OCI-LY7 (cell line): ENCODE measurements around the gene SLC26A3. TPM values are rescaled to one million over a fixed set of nuclear protein-coding genes. Genes with fewer than 3 reads are reported as not detected.

Source experiments
- BruUV-seq: library from RNA; stranded (reverse); fragments of 400-500 nt; replicated peaks from 2 replicates; lab custom pipeline; 2021; lab: Mats Ljungman, UMichigan
- CTCF ChIA-PET: fragments of 300-600 bp; sonication (Branson Sonifier 250); formaldehyde crosslinking; loops from one replicate; lab custom pipeline; 2022; ENCODE audit warnings: antibody characterized with exemption; ENCODE audit not compliant: unreplicated experiment; lab: Charles Lee
- POLR2A ChIA-PET: fragments of 300-600 bp; sonication (Branson Sonifier 250); formaldehyde crosslinking; loops from one replicate; lab custom pipeline; 2022; ENCODE audit warnings: antibody characterized with exemption; lab: Charles Lee
- DNase-seq: peaks from one replicate; pipeline ENCODE4 v3.0.0-alpha.2; 2015; ENCODE audit warnings: low spot score
- H2AFZ ChIP-seq: fragments of 200-600 bp; sonication (generic), shearing (Covaris generic); 2 replicates; pipeline ENCODE4 v1.6.1; 2014; ENCODE audit warnings: mild to moderate bottlenecking, antibody characterized with exemption, low read length, moderate library complexity
- H3K27ac ChIP-seq: fragments of 200-600 bp; sonication (generic); 2 replicates; pipeline ENCODE4 v1.5.1; 2014; ENCODE audit warnings: mixed run types, low read depth, mild to moderate bottlenecking, moderate library complexity, low read length, inconsistent platforms; ENCODE audit not compliant: poor library complexity, severe bottlenecking
- H3K36me3 ChIP-seq: fragments of 200-600 bp; sonication (generic); 2 replicates; pipeline ENCODE4 v1.6.1; 2014; ENCODE audit warnings: mild to moderate bottlenecking, antibody characterized with exemption, low read length, moderate library complexity, mixed read lengths; ENCODE audit not compliant: insufficient read depth
- H3K4me1 ChIP-seq: fragments of 200-600 bp; sonication (generic); 2 replicates; pipeline ENCODE4 v1.5.1; 2014; ENCODE audit warnings: mild to moderate bottlenecking, low read length; ENCODE audit not compliant: insufficient read depth, poor library complexity, severe bottlenecking
- H3K4me2 ChIP-seq: fragments of 200-600 bp; sonication (generic); 2 replicates; pipeline ENCODE4 v1.6.1; 2014; ENCODE audit warnings: mild to moderate bottlenecking, low read length
- H3K4me3 ChIP-seq: fragments of 200-600 bp; sonication (generic); 2 replicates; pipeline ENCODE4 v1.5.1; 2014; ENCODE audit warnings: mild to moderate bottlenecking, low read depth, low read length; ENCODE audit not compliant: poor library complexity, severe bottlenecking
- H3K79me2 ChIP-seq: fragments of 200-600 bp; sonication (generic); 2 replicates; pipeline ENCODE4 v1.6.1; 2016; ENCODE audit warnings: low read depth, mild to moderate bottlenecking, low read length, moderate library complexity, mixed read lengths; ENCODE audit not compliant: insufficient read depth
- H3K9me2 ChIP-seq: fragments of 200-600 bp; sonication (generic); 2 replicates; pipeline ENCODE4 v1.6.1; 2016; ENCODE audit warnings: mild to moderate bottlenecking, low read length, mixed read lengths; ENCODE audit not compliant: insufficient read depth
- H3K9me3 ChIP-seq: fragments of 200-600 bp; sonication (generic); 2 replicates; pipeline ENCODE4 v1.6.1; 2014; ENCODE audit warnings: mild to moderate bottlenecking, mixed run types, low read length, mixed read lengths
- H4K20me1 ChIP-seq: fragments of 200-600 bp; sonication (generic); 2 replicates; pipeline ENCODE4 v1.6.1; 2014; ENCODE audit warnings: mild to moderate bottlenecking, antibody characterized with exemption, low read length, moderate library complexity, mixed read lengths; ENCODE audit not compliant: insufficient read depth
- EZH2phosphoT487 ChIP-seq: fragments of 200-600 bp; sonication (generic); IDR thresholded peaks from 2 replicates; pipeline ENCODE4 v1.6.1; 2018; ENCODE audit warnings: low read depth, borderline replicate concordance, mild to moderate bottlenecking, mixed run types, antibody characterized with exemption, low read length, moderate library complexity, mixed read lengths
- intact Hi-C: fragments of 100-400 bp; cut with micrococcal nuclease; formaldehyde crosslinking; loops from one replicate; pipeline ENCODE4 v1.10.0; 2022; ENCODE audit not compliant: unreplicated experiment
- total RNA-seq, 2 experiments: library from RNA; depleted of rRNA in 1 of 2; stranded (reverse); fragments of >200 nt in 1 of 2; shearing (Covaris generic) in 1 of 2; gene quantifications; 2 replicates each; pipeline ENCODE4 v1.2.3, GENCODE V29; 2014 to 2022
- TF ChIP-seq, protein P1 (sequence below): fragments of 200-600 bp; sonication (generic); conservative IDR thresholded peaks from 2 replicates; pipeline ENCODE4 v1.5.1; 2014; ENCODE audit warnings: mild to moderate bottlenecking, antibody characterized with exemption, low read length, moderate library complexity, mixed read lengths

Gene SLC26A3
- total RNA-seq, 2 experiments from 2014 or later = not detected

DNA sequence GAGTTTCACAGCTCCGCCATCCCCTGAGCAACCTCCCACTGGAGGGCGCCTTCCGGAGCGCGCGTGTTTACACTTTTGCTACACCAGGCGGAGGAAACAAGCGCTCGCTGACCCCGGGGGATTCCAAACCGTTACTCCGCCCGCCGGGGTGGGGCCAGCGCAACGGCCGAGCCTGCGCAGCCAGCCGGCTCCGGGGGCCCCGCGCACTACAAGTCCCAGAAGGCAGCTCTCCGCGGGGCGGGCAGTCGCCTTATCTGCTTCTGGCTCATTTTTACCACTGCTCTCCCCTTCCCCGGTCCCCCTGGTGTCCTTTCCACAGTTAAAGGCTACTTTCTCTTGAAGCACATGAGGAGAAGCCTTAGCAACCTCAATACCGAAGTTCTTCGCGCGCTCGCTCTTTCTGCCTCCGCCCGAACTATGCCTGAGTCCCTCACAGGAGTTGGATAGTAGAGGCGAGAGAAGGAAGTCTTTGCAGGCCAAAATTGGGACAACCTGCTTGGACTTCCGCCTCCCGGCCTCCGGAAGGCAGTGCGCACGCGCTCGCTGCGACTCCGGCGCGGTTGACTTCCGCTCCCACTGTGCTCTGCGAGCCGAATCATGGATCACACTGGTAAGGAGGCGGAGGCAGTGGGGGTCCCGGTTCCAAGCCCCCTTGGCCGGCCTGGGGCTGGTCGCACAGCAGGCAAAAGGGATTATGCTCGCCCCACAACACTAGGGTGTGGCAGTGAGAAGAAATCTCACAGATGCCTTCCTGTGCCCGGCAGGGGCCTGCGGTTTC lies 59.3 kb downstream of the SLC26A3 start, which contains the start of gene CBLL1:
Gene CBLL1, plus strand, starts transcription at position 576 of the 778 bp plus-strand sequence. Its CDS starts 22 bp downstream, at position 598.
- Histone ChIP-seq H3K9me2 (no peaks in the 10 kb centered on the region), H3K79me2 (peaks cover 47% of the 10 kb centered on the region), H3K4me1 (peaks cover 51% of the 10 kb centered on the region), H3K27ac (peak within 1 kb of the TSS; percentile 95), H4K20me1 (peaks cover 38% of the 10 kb centered on the region), H3K4me2 (peak within 1 kb of the TSS; percentile 92), H3K4me3 (peak within 1 kb of the TSS; percentile 90), H3K36me3 (peaks cover 23% of the 10 kb centered on the region), H2AFZ (peak within 1 kb of the TSS; percentile 75), H3K9me3 (no peaks in the 10 kb centered on the region)
- peak; percentile 97 for DNase-seq
- no TSS peak for BruUV-seq
- no peak for TF ChIP-seq EZH2phosphoT487
- TF ChIP-seq, protein P1, sequence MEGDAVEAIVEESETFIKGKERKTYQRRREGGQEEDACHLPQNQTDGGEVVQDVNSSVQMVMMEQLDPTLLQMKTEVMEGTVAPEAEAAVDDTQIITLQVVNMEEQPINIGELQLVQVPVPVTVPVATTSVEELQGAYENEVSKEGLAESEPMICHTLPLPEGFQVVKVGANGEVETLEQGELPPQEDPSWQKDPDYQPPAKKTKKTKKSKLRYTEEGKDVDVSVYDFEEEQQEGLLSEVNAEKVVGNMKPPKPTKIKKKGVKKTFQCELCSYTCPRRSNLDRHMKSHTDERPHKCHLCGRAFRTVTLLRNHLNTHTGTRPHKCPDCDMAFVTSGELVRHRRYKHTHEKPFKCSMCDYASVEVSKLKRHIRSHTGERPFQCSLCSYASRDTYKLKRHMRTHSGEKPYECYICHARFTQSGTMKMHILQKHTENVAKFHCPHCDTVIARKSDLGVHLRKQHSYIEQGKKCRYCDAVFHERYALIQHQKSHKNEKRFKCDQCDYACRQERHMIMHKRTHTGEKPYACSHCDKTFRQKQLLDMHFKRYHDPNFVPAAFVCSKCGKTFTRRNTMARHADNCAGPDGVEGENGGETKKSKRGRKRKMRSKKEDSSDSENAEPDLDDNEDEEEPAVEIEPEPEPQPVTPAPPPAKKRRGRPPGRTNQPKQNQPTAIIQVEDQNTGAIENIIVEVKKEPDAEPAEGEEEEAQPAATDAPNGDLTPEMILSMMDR = peak; percentile 81
- ChIA-PET POLR2A (interaction anchor here (0.5 to 3.3 kb wide), 19 partner anchors 9 to 795 kb away, joined by 3 to 17 read pairs (median 3); partner anchors contain the start of genes COG5, DLD and DUS4L), CTCF (interaction anchor here (0.6 to 1.7 kb wide), 5 partner anchors 131 to 1632 kb away, joined by 3 to 6 read pairs (median 3); partner anchors contain the start of genes COG5, DLD, DUS4L and SYPL1)
- intact Hi-C loops = loop anchor here (1.0 to 10.0 kb wide), 8 partner anchors 134 to 876 kb away; partner anchors contain the start of genes BCAP29, COG5, DLD and DNAJB9

DNA sequence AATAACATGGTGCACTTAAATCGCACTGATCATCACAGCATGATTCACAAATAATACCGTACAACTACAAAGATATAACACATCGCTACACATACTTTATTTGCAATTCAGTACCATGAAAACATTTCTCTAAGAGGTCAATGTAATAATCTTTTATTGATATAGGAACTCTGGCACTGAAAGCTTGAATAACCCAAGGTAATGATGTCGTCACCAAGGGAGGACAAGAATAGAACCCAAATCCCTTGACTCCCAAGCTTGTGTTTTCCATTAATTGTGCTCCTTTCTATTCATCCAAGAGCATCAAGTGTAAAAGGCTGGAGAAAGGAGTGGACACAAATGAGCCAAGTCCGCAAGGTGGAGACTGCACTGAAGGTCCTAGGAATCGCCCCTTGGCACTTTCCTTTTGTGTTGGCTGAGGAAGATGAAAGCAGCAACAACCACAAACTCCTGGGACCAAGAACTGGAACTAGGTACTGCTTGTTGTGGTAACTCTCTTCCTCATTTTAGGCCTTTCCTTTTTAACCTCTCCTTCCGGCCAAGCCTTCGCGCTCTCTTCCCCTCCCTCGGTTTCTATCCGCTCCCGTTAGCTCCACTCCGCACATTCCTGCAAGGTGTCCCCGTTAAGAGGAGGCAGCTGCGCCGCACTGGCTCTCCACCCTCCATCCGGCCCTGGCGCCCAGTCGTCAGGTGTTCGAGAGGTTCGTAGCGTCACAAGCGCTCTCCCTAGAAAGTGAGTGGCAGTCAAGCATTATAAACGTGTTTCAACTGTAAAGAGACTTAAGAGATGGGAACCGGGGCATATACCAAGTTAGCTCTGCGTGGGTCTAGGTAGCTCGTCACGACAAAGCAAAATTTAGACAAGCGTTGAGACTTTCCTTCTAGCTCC lies 60.1 kb downstream of the SLC26A3 start:
- Histone ChIP-seq H3K27ac (peak overlapping the region; percentile 95), H3K4me3 (peak overlapping the region; percentile 90), H3K9me3 (no peaks in the 10 kb centered on the region), H2AFZ (peak overlapping the region; percentile 75), H4K20me1 (peaks cover 33% of the 10 kb centered on the region), H3K9me2 (no peaks in the 10 kb centered on the region), H3K36me3 (peaks cover 14% of the 10 kb centered on the region), H3K4me2 (peak overlapping the region; percentile 92), H3K4me1 (peaks cover 43% of the 10 kb centered on the region), H3K79me2 (peaks cover 39% of the 10 kb centered on the region)
- ChIA-PET POLR2A (interaction anchor here (0.5 to 3.3 kb wide), 24 partner anchors 10 to 1980 kb away, joined by 3 to 17 read pairs (median 3); partner anchors contain the start of genes COG5, DLD and DUS4L), CTCF (interaction anchor here (0.6 to 1.7 kb wide), 4 partner anchors 132 to 1631 kb away, joined by 3 to 6 read pairs (median 3); partner anchors contain the start of genes COG5, DLD, DUS4L and SYPL1)
- no peak for DNase-seq
- intact Hi-C loops = loop anchor here (1.0 to 10.0 kb wide), 6 partner anchors 134 to 876 kb away; partner anchors contain the start of genes BCAP29, DLD, DNAJB9 and PIK3CG
- TSS peak; percentile 80 for BruUV-seq
- TF ChIP-seq EZH2phosphoT487 = no peak
- TF ChIP-seq, protein P1 = no peak
